ENCODE data around the gene MACROD2.

The MACROD2 gene

DNA sequence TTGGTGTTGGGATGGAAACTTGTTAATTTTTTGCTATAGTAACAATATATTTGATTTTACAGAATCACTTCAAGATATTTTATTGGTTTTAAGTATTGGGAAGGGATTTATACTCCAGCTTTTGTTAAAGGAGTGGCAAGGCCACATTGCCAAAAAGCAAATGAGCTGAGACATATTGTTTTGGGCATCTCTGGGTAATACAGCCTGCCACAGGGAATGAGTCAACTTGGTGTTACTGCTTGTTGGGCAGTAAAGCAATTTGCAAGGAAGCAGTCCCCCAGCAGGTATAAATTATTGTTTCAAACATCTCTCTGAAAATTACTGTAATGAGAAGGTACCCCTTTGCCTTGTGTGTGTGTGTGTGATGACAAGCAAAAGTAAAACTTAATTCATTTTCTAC, 1210.4 kb downstream of the MACROD2 start:
- DNase-seq, result no peak

DNA sequence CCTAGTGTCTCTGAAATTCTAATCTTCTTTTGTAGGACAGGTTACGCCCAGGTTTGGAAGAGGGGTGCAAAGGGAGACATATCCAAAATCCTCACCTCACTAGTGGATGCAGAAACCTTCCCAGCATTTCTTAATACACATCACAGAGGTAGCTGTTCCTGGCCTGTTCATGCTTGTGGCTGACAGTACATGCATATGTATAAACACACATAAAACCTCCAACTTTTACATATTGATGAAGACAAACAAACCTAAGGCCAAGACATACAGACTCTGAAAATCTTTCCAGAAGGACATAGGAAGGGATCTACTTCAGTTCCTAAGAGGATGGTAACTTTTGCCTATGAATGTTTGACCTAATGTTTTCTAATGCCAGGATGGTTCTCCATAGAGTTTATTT, 1214.2 kb downstream of the MACROD2 start:
- DNase-seq, result no peak

DNA sequence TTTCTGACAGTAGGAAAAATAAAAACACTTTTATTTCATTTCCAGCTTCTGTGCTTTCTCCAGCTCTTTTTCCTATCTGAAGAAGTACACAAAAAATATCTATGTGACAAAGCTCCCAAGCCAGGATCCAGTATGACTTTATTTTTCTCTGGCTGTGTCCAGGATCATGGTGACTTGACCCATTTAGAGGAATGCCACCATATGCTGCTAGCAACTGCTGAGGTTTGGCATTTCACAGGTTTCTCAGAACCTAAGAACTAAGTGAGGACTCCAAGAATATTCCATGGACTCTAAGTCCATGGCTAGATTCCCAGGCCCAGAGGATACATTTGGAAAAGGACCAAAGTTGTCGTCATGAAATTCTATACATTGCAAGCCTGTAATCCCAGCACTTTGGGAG, 1218.7 kb downstream of the MACROD2 start:
- DNase-seq, result no peak

DNA sequence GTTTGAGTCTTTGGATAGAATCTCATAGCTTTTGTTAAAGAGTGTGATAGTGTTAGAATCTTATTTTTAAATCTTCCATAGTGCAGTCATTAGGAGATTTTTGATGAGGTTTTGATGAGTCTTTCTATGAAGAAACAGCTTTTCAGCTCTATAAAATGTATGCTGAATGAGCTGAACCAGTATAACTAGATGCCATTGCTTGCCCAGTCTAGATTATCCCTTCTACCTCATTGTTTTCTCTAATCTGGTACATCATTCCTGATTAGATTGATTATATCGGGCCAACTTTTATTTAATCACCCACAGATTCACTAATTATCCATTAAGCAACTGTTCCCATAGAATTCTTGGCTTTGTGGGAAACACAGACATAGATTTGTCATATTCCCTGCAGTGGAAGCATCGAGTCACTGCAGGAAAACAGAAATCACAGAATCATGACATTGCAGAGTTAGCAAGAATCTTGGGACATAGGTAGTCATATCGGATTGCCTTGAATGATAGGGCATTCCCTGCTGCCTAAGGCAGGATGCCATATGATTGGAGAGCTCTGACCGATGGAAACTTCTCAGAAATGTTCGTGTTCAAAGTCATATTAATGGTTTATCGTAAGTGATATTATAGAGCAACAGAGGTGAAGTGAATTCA, 1224.8 kb downstream of the MACROD2 start:
- DNase-seq, result no peak

DNA sequence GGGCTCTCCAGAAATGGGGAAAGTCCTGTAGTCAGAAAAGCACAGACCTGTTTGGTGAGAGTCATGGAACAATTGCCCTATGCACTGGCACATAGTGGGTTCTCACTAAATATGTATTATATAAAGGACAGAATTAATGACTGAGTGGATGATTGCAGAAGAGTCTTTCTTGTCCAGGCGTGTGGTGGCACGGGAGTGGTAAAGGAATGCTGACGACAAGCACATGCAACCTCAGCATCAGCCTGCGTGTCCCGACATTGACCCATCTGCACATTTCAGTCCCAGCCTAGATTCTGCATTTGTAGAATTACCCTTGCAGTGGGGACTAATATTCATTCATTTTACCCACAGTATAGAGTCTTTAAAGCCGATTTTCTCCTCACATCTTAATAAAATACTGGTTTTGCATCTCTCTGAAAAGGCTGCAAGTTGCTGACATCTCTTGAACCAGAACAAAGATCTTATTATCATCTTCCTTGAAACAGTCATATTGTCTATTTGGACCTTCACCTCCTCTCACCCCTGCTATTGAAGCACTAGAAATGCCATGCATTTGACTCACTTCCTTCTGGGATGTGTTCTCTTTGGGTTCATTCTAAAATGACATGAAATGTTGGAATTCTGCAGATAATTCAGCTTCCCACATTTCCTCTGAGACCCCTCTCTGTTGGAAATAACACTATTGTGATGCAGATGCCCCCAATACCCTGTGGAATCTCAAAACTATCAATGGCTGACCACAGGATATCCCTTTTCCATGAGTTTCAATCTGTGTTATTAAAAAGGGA, 1225.7 kb downstream of the MACROD2 start:
- no peak for DNase-seq

DNA sequence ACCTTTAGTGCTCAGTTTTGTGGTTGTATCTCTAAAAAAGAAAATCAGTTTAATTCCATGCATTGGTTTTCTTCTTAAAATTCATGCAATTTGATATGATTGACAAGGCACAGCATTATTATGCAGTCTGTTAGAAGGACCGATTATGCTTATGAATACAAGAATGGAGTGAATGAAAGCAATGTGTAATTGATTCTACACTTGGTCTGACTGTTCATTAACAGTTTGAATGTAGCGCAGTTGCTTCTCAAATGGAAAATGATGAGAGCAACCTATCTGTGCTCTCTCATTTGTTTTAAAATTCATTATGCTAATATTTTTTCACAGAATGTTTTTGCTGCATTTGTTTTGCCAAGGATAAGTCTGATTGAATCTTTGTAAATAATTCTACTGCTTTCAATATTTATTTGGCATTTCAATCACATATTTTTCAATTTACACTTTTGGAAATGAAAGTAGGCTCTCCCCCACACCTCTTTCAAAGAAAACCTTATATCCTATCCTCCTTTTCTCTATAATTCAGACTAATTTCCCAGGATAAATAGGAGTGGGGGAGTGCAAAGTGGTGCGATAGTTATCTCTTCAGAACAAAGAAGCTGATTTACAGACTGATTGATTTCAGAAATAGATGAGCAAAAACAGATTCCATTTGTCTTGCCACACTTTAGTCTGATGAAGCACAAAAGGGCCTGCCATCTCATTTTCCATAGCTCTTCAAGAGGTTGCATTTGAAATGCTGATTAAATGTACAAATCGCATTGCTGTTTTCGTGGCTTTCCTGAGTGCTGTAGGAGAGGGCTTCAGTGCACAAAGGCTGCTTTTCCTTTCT, 1227.4 kb downstream of the MACROD2 start:
- no peak for DNase-seq

DNA sequence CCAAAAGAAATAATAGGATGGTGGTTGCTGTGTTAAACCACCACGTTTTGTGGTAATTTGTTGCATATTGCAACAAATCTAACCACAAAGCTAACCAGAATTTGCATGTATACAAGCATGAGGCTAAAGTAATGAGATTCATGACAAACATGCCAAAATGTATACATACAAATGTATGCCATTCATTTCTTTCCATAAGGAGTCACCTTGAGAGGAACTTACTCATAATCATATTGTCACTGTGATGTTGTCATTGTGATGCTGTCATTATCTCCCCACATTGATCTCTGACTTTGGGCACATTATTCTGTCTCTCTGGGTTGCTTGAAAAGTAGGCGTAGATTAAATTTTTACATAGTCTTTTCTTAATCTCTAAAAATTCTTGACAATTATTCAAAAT, 1228.9 kb downstream of the MACROD2 start:
- DNase-seq, result no peak

DNA sequence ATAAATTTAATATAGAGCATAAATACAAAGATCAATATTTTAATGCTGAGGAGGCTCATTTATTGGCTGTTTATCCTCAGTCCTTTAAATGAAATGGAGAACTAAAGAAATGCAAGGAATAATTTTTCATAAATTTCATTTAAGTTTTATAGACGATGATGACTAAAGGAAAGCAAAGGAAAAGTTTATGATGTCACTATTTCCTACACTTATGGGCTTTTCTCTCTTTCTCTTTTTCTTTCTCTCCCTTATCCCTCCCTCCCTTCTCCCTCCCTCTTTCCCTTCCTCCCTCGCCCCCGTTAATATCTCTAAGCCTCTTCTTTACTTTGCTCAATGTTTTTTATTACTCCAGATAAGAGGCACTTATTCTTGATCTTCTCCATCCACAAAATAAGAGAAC, 1231.8 kb downstream of the MACROD2 start:
- no peak for DNase-seq

DNA sequence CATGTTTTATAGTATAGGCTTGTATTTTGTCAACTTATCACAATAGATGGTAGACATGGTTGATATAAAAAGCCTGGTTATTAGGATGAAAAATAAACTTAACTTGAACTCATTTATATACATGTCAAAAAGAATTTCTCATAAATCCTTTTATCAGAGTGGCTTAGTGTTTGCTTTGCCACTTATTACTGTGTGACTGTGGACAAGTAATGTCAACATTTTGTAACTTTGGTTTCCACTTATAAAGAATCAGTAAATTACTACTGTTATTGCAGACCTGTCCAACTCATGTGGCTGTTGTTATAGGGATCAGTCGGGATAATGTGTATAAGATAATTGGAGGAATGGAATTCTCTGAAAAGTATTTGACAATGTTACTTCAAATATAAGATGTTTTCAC, 1236.9 kb downstream of the MACROD2 start:
- DNase-seq, result no peak

DNA sequence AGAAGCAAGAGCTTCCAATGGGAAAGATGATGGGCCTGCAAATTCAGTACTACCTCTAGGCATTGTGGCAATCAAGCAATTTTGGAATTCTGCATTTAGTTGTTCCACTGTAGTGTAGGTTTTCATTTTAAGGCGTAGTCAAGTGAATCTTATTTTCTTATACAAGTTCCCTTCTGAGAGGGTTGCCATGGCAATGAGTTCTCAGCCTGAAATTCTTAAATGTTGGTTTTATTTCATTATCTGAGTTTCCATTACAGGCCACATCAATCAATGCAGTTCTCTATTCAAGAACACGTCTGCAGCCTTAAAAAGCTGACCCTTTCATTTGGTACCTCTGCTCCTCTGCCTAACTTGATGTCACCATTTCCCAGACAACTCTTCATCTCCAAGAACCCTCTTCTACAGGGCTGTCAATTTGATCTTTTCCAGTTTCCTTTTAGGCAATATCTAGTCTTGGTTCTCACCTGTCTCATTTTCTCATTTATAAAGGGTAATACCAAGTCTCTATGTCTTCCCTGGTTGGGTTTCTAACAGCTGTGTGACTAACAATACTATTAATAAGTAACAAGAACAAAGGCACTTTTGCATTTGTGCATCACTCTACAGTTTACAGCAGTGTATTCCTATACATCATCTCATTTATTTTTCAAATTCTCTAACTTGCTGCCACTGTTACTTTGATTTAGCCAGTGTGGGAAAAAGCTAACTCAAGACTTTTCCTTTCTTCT, 1240.3 kb downstream of the MACROD2 start:
- no peak for DNase-seq

DNA sequence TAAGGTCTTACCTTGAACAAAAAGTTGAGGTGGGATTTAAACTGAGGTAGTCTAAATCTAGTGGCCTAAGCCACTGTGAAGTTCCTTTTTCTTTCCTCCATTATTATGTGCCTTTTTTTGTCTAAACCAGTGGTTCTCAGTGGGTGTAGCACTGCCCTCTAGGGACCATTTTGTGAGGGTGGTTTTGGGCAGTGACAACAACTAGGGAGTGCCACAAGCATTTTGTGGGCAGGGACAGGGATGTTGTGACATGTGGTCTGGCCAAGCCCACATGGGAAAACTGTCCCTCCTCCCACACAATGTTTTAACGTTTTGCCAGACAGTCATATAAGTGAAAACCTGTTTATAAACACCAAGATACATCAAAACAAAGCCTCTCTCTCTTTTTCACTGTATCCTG, 1241.5 kb downstream of the MACROD2 start:
- no peak for DNase-seq

DNA sequence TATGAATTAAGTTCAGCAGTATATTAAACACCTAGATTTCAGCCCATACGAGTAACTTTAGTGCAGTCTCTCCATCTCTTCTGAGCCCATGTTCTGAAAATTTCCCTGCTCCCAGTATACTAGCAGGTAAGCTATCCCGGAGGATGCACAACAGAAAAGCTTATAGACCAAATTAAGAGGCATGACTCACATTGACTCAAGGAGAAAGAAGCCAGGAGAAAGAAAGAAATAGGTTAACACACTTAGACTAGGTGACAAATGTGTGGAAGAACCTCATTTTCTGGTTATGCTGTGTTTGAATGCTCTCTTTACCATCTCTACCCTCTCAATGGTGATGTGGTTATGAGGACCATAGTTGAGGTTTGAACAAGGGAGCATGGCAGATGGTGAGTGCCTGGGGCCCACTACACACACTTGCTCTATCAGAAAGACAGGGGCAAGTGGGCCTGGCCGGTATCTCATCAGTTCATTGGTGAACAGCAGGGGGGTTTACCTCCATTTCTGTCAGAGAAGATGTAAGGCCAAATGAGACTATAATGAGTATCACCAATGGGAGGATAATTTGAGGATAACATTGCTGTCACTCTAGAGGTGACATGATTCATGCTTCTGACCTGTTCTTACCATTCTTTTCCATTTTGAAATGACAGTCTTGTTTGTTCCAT, 1244.4 kb downstream of the MACROD2 start:
- DNase-seq, result no peak

DNA sequence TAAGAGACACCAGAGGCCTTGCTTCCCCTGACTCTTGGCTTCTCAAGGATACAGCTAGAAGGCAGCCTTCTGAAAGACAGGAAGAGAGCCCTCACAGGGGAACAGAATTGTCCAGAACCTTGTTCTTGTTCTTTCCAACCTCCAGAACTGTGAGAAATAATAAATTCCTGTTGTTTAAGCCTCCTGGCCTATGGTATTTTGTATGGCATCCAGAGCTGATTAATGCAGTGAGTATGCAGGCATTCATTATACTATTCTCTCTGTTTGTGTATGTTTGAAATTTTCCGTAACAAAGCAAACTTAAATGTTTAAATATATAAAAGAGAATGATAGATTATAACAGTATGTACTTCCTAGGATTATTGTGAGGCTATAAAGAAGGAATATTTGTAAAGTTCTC, 1245.5 kb downstream of the MACROD2 start:
- no peak for DNase-seq

DNA sequence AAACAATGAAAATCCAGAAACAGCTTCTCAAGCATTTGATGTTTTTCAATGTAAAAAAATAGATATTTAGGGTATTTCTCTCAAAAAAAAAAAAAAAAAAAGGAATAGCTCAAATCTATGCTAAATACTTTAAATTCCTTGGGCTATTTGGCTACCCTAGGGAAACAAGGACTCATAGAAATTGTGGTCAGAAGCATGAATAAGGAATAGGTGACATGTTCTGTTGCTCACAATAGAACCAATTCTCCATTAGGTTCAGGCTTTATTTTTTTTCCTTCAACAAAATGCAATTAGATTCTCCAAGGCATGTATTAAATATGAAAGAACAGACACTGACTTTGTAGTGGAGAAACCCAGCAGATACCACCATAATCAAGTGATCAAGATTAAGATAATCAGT, 1246.4 kb downstream of the MACROD2 start:
- DNase-seq, result no peak

DNA sequence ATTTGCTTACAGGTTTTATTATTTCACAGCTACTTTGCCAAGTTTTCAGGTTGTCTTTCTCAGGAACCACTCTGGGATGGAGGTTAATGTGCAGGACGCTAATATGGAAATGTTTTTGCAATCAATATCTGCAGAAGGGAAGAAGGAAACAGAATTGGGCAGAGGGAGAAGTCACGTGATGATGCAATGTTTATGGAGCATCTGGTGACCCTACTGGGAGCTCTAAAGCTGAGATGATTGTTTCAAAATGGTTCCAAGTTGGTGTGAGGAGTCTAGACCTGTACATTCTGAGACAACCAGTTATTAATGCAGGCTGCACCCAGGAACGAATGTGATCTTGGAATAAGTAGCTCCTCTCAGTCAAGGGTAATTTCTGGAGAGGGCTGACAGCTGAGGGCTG, 1247.5 kb downstream of the MACROD2 start:
- DNase-seq, result no peak

DNA sequence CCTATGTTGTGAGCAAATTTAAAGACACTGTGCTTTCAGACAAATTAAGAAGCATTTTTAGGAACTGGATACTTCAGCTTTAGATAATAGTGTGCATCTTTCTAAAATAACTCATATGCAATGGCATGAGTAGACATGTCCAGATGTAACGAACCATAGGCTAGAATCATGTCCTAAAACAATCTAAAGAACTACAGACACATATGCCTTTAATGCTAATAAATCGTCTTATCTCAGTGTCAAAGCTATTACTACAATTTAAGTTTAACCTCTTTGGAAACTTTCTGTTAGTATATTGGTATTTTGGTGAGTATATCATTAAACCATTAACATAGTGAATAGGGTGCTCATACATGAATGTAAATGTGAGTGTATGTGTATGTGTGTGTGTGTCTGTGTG, 1250.6 kb downstream of the MACROD2 start:
- DNase-seq, result no peak

DNA sequence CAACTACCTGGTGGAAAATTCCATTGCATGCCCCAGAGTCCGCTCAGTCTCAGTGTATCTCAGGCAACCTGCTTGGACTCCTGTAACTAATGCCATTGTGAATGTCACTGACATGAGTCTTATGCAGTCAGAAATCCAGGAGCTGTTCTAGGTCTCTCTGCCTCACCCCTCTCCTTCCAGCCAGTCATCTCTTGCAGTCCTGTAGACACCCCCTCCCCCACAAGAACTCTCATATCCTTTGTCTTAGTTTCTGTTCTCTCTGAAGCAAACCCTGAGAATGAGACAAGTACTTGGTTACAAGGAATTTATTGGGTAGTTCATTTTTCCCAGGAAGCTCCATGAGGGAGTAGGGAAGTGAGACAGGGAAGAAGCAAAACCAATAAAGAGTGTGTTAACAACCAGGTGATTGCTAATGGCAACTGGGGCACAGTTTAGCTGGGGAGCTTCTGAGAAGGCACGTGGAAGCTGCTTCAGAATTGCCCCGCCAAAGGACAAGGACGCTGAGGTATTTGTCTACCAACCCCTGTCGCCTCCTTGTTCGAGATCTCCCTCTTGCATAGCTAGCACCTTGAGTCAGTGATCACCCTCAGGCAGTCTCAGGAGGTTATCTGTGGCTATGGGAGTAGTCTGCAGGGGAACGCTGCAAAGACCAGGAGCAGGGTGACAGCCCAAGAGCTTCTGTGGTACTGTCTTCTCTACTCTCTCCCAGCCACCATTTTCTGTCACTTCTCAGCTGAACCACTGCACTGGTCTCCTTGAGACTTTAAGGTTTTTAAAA, 1253.5 kb downstream of the MACROD2 start:
- no peak for DNase-seq

DNA sequence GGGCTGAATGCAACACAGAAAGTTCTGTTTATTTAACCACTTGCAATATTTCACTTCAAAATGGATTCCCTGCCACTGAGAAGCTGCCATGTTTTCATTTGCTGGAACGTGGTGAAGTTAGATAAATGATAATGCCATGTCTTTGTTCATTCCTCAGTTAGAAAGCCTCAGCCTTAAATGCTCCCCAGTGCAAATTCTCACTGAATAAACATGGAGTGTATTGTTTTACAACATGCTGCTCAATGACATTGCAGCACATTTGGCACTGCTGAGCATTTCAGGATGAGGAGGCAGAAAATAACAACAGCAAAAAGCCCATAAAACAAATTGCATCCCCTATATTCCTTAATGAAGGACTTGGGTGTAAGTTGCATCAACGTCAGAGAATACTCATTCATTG, 1255.9 kb downstream of the MACROD2 start:
- DNase-seq, result no peak

DNA sequence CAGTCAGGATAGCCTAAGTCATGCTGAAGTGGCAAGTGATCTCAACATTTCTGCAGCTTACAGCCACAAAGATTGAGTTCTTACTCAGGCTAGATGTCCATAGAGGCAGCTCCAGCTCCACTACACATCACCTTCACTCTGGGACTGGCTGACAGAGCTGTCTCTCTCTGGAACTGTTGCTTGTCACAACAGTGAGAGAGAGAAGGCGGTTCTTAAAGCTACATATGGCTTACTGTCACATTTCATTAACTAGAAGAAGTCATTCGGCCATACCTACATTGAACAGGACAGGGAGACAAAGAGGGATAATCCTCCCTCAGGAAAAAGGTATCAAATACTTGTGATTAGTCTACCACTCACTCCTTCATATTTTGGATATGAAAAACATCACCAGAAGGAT, 1257.0 kb downstream of the MACROD2 start:
- no peak for DNase-seq

DNA sequence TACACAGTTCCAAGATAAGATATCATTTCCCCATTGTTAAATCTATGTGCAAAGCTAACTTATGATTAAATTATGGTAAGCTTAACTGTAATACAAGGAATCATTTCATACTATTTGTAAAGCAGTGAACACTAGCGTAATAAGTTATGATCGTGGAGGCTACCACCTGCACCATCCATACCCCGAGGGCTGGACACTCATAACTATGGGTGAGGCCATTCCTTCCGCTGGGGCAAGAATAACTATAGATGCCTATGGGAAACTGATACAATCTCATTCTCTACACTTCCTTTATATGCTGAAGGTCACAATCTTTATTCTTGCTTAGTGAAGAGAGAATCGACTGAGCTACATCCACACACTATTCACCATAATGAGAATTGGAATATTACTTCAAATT, 1258.1 kb downstream of the MACROD2 start:
- no peak for DNase-seq

DNA sequence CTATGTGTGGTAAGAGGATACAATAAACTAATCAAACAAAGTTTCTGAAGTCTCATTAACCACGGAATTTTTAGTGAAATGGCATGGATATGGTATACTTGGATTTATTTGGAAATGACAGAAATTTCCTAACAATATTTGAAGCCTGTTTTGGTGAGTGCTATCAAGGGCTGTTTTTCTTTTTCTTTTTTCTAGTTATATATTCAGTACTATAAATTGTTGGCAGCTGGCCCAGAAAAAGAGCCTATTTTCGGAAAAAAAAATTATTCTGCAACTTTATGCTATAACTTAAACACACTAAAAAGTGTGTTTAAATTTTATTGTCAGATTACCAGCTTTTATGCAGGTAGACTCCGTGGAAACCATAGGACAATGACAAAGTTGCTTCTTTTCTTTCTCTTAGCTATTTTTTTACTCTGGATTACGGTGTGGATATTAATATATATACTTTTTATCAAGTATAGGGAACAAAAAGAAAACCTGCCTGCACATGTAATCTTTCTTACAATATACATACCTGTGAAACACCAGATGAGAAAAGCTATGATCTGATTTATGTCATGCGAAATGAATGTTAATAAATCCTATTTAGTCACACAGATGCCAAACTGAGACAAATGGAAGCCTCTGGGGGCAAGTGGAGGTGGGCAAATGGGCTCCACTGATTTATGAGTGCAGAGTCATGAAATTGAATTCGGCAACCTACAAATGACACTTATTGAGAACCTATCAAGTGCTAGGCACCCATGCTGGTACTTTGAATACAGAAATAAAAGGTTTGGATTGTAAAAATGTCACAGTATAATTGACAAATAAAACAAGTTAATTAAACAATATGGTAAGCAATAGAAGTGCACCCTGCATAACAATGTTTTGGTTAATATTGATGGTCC, 1261.6 kb downstream of the MACROD2 start:
- DNase-seq, result no peak
